HepG2 (cell line): Measurements from ENCODE around the gene RASGRP4. TPM values are rescaled to one million over a fixed set of nuclear protein-coding genes. Genes with fewer than 3 reads are reported as not detected.

Source experiments
- FOXA3 ChIP-seq: IDR thresholded peaks from 2 replicates; pipeline ENCODE4 v1.6.1; 2016; ENCODE audit warnings: missing genetic modification reagents, missing compliant biosample characterization
- JUNB ChIP-seq: sonication (generic); formaldehyde crosslinking; IDR thresholded peaks from 2 replicates; pipeline ENCODE4 v1.8.0; 2022; ENCODE audit warnings: missing genetic modification reagents, mild to moderate bottlenecking, borderline replicate concordance
- MBD4 ChIP-seq: IDR thresholded peaks from 2 replicates; pipeline ENCODE4 v1.6.1; 2012; ENCODE audit warnings: low read length, inconsistent platforms, borderline replicate concordance
- ZNF224 ChIP-seq: sonication (generic); formaldehyde crosslinking; IDR thresholded peaks from 2 replicates; pipeline ENCODE4 v1.5.0; 2020; ENCODE audit warnings: mild to moderate bottlenecking, missing genetic modification reagents
- ZNF282 ChIP-seq: fragments of 450-650 bp; IDR thresholded peaks from 2 replicates; pipeline ENCODE4 v1.6.1; 2018; ENCODE audit not compliant: partially characterized antibody
- ZNF572 ChIP-seq: sonication (generic); formaldehyde crosslinking; IDR thresholded peaks from 2 replicates; pipeline ENCODE4 v1.5.1; 2020; ENCODE audit warnings: mild to moderate bottlenecking, missing genetic modification reagents
- ZNF747 ChIP-seq: sonication (generic); formaldehyde crosslinking; IDR thresholded peaks from 2 replicates; pipeline ENCODE4 v1.8.1; 2023; ENCODE audit warnings: missing genetic modification reagents, mild to moderate bottlenecking, borderline replicate concordance
- polyA plus RNA-seq, 8 experiments: library from polyadenylated mRNA; depleted of rRNA in 3 of 8; stranded (reverse) in 7 of 8; unstranded in 1 of 8; fragments of >200 nt; fragmentation: Illumina TruSeq in 4 of 8; extraction: Trizol in 4 of 8; gene quantifications; 2 replicates each; pipeline versions ENCODE4 v1.2.1 to v1.2.3, GENCODE V29; 2011 to 2016; ENCODE audit warnings: low read depth in 4 of 8, missing spikeins in 1 of 8, mixed read lengths in 1 of 8; ENCODE audit not compliant: insufficient read depth in 1 of 8
- total RNA-seq, 5 experiments: library from RNA; depleted of rRNA; stranded (reverse); fragments of >200 nt; fragmentation: Illumina TruSeq; extraction: Trizol; gene quantifications; 2 replicates each; pipeline ENCODE4 v1.2.3, GENCODE V29; 2016; ENCODE audit warnings: low read depth in 1 of 5
- TF ChIP-seq, protein P1 (sequence below): sonication (generic); formaldehyde crosslinking; IDR thresholded peaks from 2 replicates; pipeline ENCODE4 v1.4.0; 2020; ENCODE audit warnings: missing genetic modification reagents
- TF ChIP-seq, protein P2 (sequence below): sonication (generic); formaldehyde crosslinking; conservative IDR thresholded peaks from 2 replicates; pipeline ENCODE4 v1.4.0; 2020; ENCODE audit warnings: missing genetic modification reagents
- TF ChIP-seq, protein P3 (sequence below): sonication (generic); formaldehyde crosslinking; IDR thresholded peaks from 2 replicates; pipeline ENCODE4 v1.4.0; 2020; ENCODE audit warnings: missing genetic modification reagents, mild to moderate bottlenecking, borderline replicate concordance
- TF ChIP-seq, protein P4 (sequence below), 2 experiments: fragments of 450-650 bp in 1 of 2; sonication (generic) in 1 of 2; formaldehyde crosslinking in 1 of 2; IDR thresholded peaks; 2 replicates each; pipeline versions ENCODE4 v1.6.1 to v1.8.0; 2016 to 2022; ENCODE audit warnings: antibody characterized with exemption in 1 of 2, mild to moderate bottlenecking in 1 of 2, missing genetic modification reagents in 1 of 2
- TF ChIP-seq, protein P5 (sequence below): sonication (generic); formaldehyde crosslinking; conservative IDR thresholded peaks from 2 replicates; pipeline ENCODE4 v1.8.1; 2023; ENCODE audit warnings: missing genetic modification reagents

The RASGRP4 gene
- total and polyA plus RNA-seq, 2 of the 13 experiments (the other 11 are each of a cell fraction or from before 2014, with no cell fraction given): not detected

DNA sequence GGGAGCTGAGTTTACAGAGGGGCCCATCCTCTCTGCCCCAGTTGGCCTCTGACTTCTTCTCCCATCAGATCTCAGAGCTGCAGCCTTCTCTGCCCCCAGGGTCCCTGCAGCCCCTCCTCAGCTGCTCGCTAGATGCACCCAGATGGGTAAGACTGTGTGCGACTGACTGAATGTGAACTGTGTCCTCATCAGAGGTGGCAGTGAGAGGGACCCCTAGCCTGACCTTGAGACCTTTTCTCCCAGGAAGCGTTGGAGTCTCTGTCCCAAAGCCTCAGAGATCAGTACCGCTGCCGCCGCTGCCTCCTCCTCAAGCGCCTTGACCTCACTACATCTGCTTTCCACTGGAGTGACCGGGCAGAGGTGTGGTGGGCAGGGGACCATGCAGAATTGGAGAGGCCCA is 20.7 kb downstream of the RASGRP4 start (continued):
- TF ChIP-seq, protein P1, sequence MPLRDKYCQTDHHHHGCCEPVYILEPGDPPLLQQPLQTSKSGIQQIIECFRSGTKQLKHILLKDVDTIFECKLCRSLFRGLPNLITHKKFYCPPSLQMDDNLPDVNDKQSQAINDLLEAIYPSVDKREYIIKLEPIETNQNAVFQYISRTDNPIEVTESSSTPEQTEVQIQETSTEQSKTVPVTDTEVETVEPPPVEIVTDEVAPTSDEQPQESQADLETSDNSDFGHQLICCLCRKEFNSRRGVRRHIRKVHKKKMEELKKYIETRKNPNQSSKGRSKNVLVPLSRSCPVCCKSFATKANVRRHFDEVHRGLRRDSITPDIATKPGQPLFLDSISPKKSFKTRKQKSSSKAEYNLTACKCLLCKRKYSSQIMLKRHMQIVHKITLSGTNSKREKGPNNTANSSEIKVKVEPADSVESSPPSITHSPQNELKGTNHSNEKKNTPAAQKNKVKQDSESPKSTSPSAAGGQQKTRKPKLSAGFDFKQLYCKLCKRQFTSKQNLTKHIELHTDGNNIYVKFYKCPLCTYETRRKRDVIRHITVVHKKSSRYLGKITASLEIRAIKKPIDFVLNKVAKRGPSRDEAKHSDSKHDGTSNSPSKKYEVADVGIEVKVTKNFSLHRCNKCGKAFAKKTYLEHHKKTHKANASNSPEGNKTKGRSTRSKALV: no peak
- TF ChIP-seq ZNF224 (no peak), FOXA3 (CRISPR knock-in tag) (no peak), ZNF747 (CRISPR knock-in tag) (no peak), ZNF572 (no peak), MBD4 (no peak), ZNF282 (no peak), JUNB (CRISPR knock-in tag) (no peak)
- TF ChIP-seq, protein P2, sequence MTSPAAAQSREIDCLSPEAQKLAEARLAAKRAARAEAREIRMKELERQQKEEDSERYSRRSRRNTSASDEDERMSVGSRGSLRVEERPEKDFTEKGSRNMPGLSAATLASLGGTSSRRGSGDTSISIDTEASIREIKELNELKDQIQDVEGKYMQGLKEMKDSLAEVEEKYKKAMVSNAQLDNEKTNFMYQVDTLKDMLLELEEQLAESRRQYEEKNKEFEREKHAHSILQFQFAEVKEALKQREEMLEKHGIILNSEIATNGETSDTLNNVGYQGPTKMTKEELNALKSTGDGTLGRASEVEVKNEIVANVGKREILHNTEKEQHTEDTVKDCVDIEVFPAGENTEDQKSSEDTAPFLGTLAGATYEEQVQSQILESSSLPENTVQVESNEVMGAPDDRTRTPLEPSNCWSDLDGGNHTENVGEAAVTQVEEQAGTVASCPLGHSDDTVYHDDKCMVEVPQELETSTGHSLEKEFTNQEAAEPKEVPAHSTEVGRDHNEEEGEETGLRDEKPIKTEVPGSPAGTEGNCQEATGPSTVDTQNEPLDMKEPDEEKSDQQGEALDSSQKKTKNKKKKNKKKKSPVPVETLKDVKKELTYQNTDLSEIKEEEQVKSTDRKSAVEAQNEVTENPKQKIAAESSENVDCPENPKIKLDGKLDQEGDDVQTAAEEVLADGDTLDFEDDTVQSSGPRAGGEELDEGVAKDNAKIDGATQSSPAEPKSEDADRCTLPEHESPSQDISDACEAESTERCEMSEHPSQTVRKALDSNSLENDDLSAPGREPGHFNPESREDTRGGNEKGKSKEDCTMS (CRISPR knock-in tag): no peak
- TF ChIP-seq, protein P3, sequence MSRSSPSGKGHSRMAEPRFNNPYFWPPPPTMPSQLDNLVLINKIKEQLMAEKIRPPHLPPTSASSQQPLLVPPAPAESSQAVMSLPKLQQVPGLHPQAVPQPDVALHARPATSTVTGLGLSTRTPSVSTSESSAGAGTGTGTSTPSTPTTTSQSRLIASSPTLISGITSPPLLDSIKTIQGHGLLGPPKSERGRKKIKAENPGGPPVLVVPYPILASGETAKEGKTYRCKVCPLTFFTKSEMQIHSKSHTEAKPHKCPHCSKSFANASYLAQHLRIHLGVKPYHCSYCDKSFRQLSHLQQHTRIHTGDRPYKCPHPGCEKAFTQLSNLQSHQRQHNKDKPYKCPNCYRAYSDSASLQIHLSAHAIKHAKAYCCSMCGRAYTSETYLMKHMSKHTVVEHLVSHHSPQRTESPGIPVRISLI (CRISPR knock-in tag): no peak
- TF ChIP-seq, protein P4, sequence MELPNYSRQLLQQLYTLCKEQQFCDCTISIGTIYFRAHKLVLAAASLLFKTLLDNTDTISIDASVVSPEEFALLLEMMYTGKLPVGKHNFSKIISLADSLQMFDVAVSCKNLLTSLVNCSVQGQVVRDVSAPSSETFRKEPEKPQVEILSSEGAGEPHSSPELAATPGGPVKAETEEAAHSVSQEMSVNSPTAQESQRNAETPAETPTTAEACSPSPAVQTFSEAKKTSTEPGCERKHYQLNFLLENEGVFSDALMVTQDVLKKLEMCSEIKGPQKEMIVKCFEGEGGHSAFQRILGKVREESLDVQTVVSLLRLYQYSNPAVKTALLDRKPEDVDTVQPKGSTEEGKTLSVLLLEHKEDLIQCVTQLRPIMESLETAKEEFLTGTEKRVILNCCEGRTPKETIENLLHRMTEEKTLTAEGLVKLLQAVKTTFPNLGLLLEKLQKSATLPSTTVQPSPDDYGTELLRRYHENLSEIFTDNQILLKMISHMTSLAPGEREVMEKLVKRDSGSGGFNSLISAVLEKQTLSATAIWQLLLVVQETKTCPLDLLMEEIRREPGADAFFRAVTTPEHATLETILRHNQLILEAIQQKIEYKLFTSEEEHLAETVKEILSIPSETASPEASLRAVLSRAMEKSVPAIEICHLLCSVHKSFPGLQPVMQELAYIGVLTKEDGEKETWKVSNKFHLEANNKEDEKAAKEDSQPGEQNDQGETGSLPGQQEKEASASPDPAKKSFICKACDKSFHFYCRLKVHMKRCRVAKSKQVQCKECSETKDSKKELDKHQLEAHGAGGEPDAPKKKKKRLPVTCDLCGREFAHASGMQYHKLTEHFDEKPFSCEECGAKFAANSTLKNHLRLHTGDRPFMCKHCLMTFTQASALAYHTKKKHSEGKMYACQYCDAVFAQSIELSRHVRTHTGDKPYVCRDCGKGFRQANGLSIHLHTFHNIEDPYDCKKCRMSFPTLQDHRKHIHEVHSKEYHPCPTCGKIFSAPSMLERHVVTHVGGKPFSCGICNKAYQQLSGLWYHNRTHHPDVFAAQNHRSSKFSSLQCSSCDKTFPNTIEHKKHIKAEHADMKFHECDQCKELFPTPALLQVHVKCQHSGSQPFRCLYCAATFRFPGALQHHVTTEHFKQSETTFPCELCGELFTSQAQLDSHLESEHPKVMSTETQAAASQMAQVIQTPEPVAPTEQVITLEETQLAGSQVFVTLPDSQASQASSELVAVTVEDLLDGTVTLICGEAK (IDR thresholded peaks at IDR 0.05): no peak
- TF ChIP-seq, protein P4 (CRISPR knock-in tag; IDR thresholded peaks at IDR 0.05): no peak
- TF ChIP-seq, protein P5, sequence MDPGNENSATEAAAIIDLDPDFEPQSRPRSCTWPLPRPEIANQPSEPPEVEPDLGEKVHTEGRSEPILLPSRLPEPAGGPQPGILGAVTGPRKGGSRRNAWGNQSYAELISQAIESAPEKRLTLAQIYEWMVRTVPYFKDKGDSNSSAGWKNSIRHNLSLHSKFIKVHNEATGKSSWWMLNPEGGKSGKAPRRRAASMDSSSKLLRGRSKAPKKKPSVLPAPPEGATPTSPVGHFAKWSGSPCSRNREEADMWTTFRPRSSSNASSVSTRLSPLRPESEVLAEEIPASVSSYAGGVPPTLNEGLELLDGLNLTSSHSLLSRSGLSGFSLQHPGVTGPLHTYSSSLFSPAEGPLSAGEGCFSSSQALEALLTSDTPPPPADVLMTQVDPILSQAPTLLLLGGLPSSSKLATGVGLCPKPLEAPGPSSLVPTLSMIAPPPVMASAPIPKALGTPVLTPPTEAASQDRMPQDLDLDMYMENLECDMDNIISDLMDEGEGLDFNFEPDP (CRISPR knock-in tag): no peak
